ENCODE data around the gene ZSCAN10.
"Not testable (repeated sequence)": the region's sequence is repeated elsewhere in the genome, so short reads cannot be mapped to it uniquely, and the experiment has no call there.

Gene ZSCAN10

GRCh38 chr16:3085868-3086595 lies 13.1 kb downstream of the ZSCAN10 start:
- DNase-seq (ENCODE audit: low spot score) = no peak

- no peak for DNase-seq (ENCODE audit: low spot score)
Measured at GRCh38 chr16:3084969-3085670, 14.0 kb downstream of the ZSCAN10 start.

GRCh38 chr16:3084491-3084890 lies 14.6 kb downstream of the ZSCAN10 start:
- no peak for DNase-seq (ENCODE audit: low spot score)

GRCh38 chr16:3083408-3083807 lies 15.7 kb downstream of the ZSCAN10 start:
- not testable (repeated sequence) for DNase-seq (ENCODE audit: low spot score)

GRCh38 chr16:3081957-3082356 lies 17.1 kb downstream of the ZSCAN10 start:
- DNase-seq (ENCODE audit: low spot score) = not testable (repeated sequence)

GRCh38 chr16:3080024-3080423 lies 19.1 kb downstream of the ZSCAN10 start:
- no peak for DNase-seq (ENCODE audit: low spot score)

- no peak for DNase-seq (ENCODE audit: low spot score)
Measured at GRCh38 chr16:3076577-3076976, 22.5 kb downstream of the ZSCAN10 start.

- not testable (repeated sequence) for DNase-seq (ENCODE audit: low spot score)
Measured at GRCh38 chr16:3075946-3076345, 23.1 kb downstream of the ZSCAN10 start.

GRCh38 chr16:3075523-3075915 lies 23.6 kb downstream of the ZSCAN10 start:
- DNase-seq (ENCODE audit: low spot score) = no peak

GRCh38 chr16:3074860-3075522 lies 24.1 kb downstream of the ZSCAN10 start:
- DNase-seq (ENCODE audit: low spot score) = no peak

GRCh38 chr16:3073448-3073847 lies 25.6 kb downstream of the ZSCAN10 start:
- no peak for DNase-seq (ENCODE audit: low spot score)

- DNase-seq (ENCODE audit: low spot score) = not testable (repeated sequence)
Measured at GRCh38 chr16:3072576-3073263, 26.4 kb downstream of the ZSCAN10 start.

GRCh38 chr16:3072148-3072547 lies 26.9 kb downstream of the ZSCAN10 start:
- DNase-seq (ENCODE audit: low spot score) = not testable (repeated sequence)

GRCh38 chr16:3071655-3072054 lies 27.4 kb downstream of the ZSCAN10 start:
- no peak for DNase-seq (ENCODE audit: low spot score)

- no peak for DNase-seq (ENCODE audit: low spot score)
Measured at GRCh38 chr16:3070608-3071111, 28.4 kb downstream of the ZSCAN10 start.

GRCh38 chr16:3069146-3069545 lies 29.9 kb downstream of the ZSCAN10 start:
- not testable (repeated sequence) for DNase-seq (ENCODE audit: low spot score)

GRCh38 chr16:3068487-3068886 lies 30.6 kb downstream of the ZSCAN10 start:
- DNase-seq (ENCODE audit: low spot score) = no peak

GRCh38 chr16:3066440-3066748 lies 32.7 kb downstream of the ZSCAN10 start:
- DNase-seq (ENCODE audit: low spot score) = no peak

GRCh38 chr16:3065742-3066439 lies 33.2 kb downstream of the ZSCAN10 start:
- DNase-seq (ENCODE audit: low spot score) = no peak

- peak; percentile 82 for DNase-seq (ENCODE audit: low spot score)
Measured at GRCh38 chr16:3065069-3065741, 33.9 kb downstream of the ZSCAN10 start, which contains the start of gene IL32. Gene IL32, plus strand, starts transcription at chr16:3065640. Its CDS starts 172 bp downstream, at chr16:3065812.

All from LoVo (cell line).